Immature natural killer cell (primary cell): ENCODE results near the gene PCBP2. TPM values are rescaled to one million over a fixed set of nuclear protein-coding genes. Genes with fewer than 3 reads are reported as not detected.
"Not testable (repeated sequence)": the region's sequence is repeated elsewhere in the genome, so short reads cannot be mapped to it uniquely, and the experiment has no call there.

Experiments used
- DNase-seq, 3 donors: peaks; one replicate each; pipeline ENCODE4 v3.0.0; 2022; ENCODE audit warnings: mixed read lengths in 1 of 3
- H3K27ac Mint-ChIP-seq, 6 donors: one replicate each; pipeline ENCODE4 v1.8.0; 2020; ENCODE audit warnings: mixed read lengths in 6 of 6, mild to moderate bottlenecking in 5 of 6, inconsistent platforms in 4 of 6, moderate library complexity in 3 of 6
- H3K27me3 Mint-ChIP-seq, 3 donors: one replicate each; pipeline ENCODE4 v1.8.0; 2020 to 2021; ENCODE audit warnings: low read depth in 3 of 3, mild to moderate bottlenecking in 3 of 3, mixed read lengths in 3 of 3, moderate library complexity in 3 of 3, inconsistent platforms in 1 of 3
- H3K36me3 Mint-ChIP-seq, 3 donors: one replicate each; pipeline ENCODE4 v1.8.0; 2020; ENCODE audit warnings: mixed read lengths in 3 of 3, inconsistent platforms in 2 of 3, mild to moderate bottlenecking in 2 of 3
- H3K4me1 Mint-ChIP-seq, 2 donors: one replicate each; pipeline ENCODE4 v1.8.0; 2020; ENCODE audit warnings: inconsistent platforms in 2 of 2, mild to moderate bottlenecking in 2 of 2, mixed read lengths in 2 of 2, moderate library complexity in 1 of 2
- H3K4me3 Mint-ChIP-seq, 5 donors: one replicate each; pipeline ENCODE4 v1.8.0; 2020; ENCODE audit warnings: mild to moderate bottlenecking in 5 of 5, mixed read lengths in 5 of 5, inconsistent platforms in 3 of 5, moderate library complexity in 3 of 5
- H3K9me3 Mint-ChIP-seq, 6 donors: one replicate each; pipeline ENCODE4 v1.8.0; 2020; ENCODE audit warnings: mild to moderate bottlenecking in 6 of 6, mixed read lengths in 6 of 6, inconsistent platforms in 4 of 6, moderate library complexity in 3 of 6
- polyA plus RNA-seq, 3 donors: library from polyadenylated mRNA; unstranded; fragments of 300-500 nt; fragmentation: Illumina TruSeq; gene quantifications; one replicate each; pipeline ENCODE4 v1.2.3, GENCODE V29; 2021

Gene PCBP2
- polyA plus RNA-seq, 3 donors from 2014 or later, result 79.2 to 102 (median 92.2) TPM

- no peaks in the 10 kb centered on the region for H3K9me3 Mint-ChIP-seq
- peaks cover 0 to 2% (median 0%) of the 10 kb centered on the region in 3 donors for H3K27me3 Mint-ChIP-seq
- H3K36me3 Mint-ChIP-seq, result no peaks in the 10 kb centered on the region
- peaks cover 5 to 6% of the 10 kb centered on the region in 2 donors for H3K4me1 Mint-ChIP-seq
- no peak overlapping the region for H3K27ac Mint-ChIP-seq
- no peak overlapping the region for H3K4me3 Mint-ChIP-seq
- DNase-seq, result no peak
Measured at GRCh38 chr12:53424626-53425514, 27.0 kb upstream of the PCBP2 start.

DNA sequence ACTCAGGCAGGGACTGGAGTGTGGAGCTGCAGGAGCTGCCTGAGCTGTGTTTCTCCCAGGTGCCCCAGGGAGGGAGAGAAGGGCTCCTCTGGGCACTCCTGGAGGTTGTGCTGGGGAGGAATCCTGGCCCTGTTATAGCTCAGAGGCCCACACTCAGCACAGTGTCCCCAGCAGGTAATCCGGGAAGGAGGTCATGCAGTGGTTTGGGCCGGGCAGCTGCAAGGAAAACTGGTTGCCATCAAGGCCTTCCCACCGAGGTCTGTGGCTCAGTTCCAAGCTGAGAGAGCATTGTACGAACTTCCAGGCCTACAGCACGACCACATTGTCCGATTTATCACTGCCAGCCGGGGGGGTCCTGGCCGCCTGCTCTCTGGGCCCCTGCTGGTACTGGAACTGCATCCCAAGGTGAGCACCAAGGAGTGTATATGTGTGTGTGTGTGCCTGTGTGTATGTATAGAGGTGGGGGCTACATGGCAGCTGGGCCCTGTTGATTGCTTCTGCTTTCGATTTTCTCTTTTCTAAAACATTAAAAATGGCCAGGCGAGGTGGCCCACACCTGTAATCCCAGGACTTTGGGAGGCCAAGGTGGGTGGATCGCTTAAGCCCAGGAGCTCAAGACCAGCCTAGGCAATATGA lies 26.3 kb upstream of the PCBP2 start:
- Mint-ChIP-seq H3K4me3 (no peak overlapping the region), H3K9me3 (no peaks in the 10 kb centered on the region), H3K36me3 (no peaks in the 10 kb centered on the region), H3K4me1 (peaks cover 5 to 6% of the 10 kb centered on the region in 2 donors), H3K27ac (no peak overlapping the region), H3K27me3 (peaks cover 0 to 2% (median 0%) of the 10 kb centered on the region in 3 donors)
- no peak for DNase-seq

GRCh38 chr12:53427905-53428594 lies 23.9 kb upstream of the PCBP2 start:
- no peaks in the 10 kb centered on the region for H3K36me3 Mint-ChIP-seq
- no peak for DNase-seq
- H3K27me3 Mint-ChIP-seq, result peaks cover 0 to 2% (median 0%) of the 10 kb centered on the region in 3 donors
- no peaks in the 10 kb centered on the region for H3K9me3 Mint-ChIP-seq
- H3K27ac Mint-ChIP-seq, result peak overlapping the region in 1 of 6 donors; percentile 12
- no peak overlapping the region for H3K4me3 Mint-ChIP-seq
- no peaks in the 10 kb centered on the region for H3K4me1 Mint-ChIP-seq

DNA sequence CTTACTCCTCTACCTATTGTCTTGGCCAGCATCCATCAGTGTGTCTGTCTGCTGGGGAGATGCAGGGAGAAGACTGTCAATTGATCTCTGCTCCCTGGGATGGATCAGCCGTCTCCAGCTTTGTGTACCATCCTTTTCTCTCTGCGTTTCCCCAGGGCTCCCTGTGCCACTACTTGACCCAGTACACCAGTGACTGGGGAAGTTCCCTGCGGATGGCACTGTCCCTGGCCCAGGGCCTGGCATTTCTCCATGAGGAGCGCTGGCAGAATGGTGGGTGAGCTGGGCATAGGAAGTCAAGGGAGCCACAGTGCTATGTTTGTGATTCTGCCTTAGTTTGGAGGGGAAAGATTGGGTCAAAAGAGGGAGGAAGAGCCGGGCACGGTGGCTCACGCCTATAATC lies 23.2 kb upstream of the PCBP2 start:
- peaks cover 0 to 2% (median 0%) of the 10 kb centered on the region in 3 donors for H3K27me3 Mint-ChIP-seq
- H3K9me3 Mint-ChIP-seq, result no peaks in the 10 kb centered on the region
- H3K27ac Mint-ChIP-seq, result no peak overlapping the region

GRCh38 chr12:53430116-53430515 lies 21.8 kb upstream of the PCBP2 start:
- H3K4me1 Mint-ChIP-seq, result no peaks in the 10 kb centered on the region
- no peaks in the 10 kb centered on the region for H3K9me3 Mint-ChIP-seq
- H3K27ac Mint-ChIP-seq, result no peak overlapping the region
- peaks cover 0 to 2% (median 0%) of the 10 kb centered on the region in 3 donors for H3K27me3 Mint-ChIP-seq
- no peaks in the 10 kb centered on the region for H3K36me3 Mint-ChIP-seq
- no peak for DNase-seq
- no peak overlapping the region for H3K4me3 Mint-ChIP-seq

More for the DNA sequence above, 23.2 kb upstream of the PCBP2 start:
- DNase-seq, result no peak
- Mint-ChIP-seq H3K4me1 (no peaks in the 10 kb centered on the region), H3K36me3 (no peaks in the 10 kb centered on the region), H3K4me3 (no peak overlapping the region)

- no peak for DNase-seq
- Mint-ChIP-seq H3K27ac (no peak overlapping the region), H3K36me3 (no peaks in the 10 kb centered on the region), H3K4me3 (no peak overlapping the region), H3K9me3 (no peaks in the 10 kb centered on the region), H3K27me3 (peaks cover 0 to 3% (median 0%) of the 10 kb centered on the region in 3 donors), H3K4me1 (no peaks in the 10 kb centered on the region)
Measured at GRCh38 chr12:53431187-53431586, 20.7 kb upstream of the PCBP2 start.

- H3K27ac Mint-ChIP-seq, H3K36me3 Mint-ChIP-seq, H3K27me3 Mint-ChIP-seq, H3K4me3 Mint-ChIP-seq, DNase-seq, H3K9me3 Mint-ChIP-seq, H3K4me1 Mint-ChIP-seq: not testable (repeated sequence)
Measured at GRCh38 chr12:53435326-53435725, 16.6 kb upstream of the PCBP2 start.

- not testable (repeated sequence) for H3K36me3 Mint-ChIP-seq, H3K9me3 Mint-ChIP-seq, DNase-seq, H3K27me3 Mint-ChIP-seq
- Mint-ChIP-seq H3K27ac (peak overlapping the region in 1 of 6 donors; percentile 73), H3K4me3 (peak overlapping the region; percentile 5 to 71 (median 41)), H3K4me1 (peaks cover 33 to 37% of the 10 kb centered on the region in 2 donors)
Measured at GRCh38 chr12:53439582-53439981, 12.3 kb upstream of the PCBP2 start.

GRCh38 chr12:53441040-53441833 lies 10.7 kb upstream of the PCBP2 start, which contains the start of gene PRR13:
Gene PRR13, plus strand, starts transcription at chr12:53441734. Its CDS starts 981 bp downstream, at chr12:53442715.
- DNase-seq, result peak; percentile 95 to 98 (median 97)
- Mint-ChIP-seq H3K36me3 (peaks cover 3 to 14% (median 5%) of the 10 kb centered on the region in 3 donors), H3K27me3 (peaks cover 0 to 7% (median 0%) of the 10 kb centered on the region in 3 donors), H3K9me3 (no peaks in the 10 kb centered on the region), H3K27ac (peak within 1 kb of the TSS; percentile 89 to 97 (median 94)), H3K4me1 (peaks cover 43 to 54% of the 10 kb centered on the region in 2 donors), H3K4me3 (peak within 1 kb of the TSS; percentile 92 to 99 (median 96))

DNA sequence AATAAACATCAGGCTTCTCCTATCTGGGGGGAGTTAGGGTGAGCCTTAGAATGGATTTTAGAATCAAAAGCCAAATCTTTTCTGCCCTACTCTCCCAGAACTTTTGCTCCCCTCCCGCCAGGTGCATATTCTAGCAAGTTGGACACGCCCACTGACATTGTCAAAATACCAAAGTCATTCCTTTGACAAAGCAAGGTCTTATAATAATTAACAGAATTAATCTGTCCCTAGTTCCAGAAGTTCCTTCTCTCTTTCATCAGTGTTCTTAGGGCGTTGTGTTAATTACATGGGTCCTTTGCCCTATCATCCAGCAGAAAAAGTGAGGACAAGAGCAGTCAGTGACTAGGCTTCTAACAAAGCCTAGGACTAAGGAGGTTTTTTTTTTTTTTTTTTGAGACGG lies 7.9 kb upstream of the PCBP2 start:
- H3K36me3 Mint-ChIP-seq, result peaks cover 3 to 18% (median 5%) of the 10 kb centered on the region in 3 donors
- DNase-seq, result no peak
- H3K27me3 Mint-ChIP-seq, result peaks cover 0 to 7% (median 0%) of the 10 kb centered on the region in 3 donors
- H3K9me3 Mint-ChIP-seq, result no peaks in the 10 kb centered on the region
- H3K27ac Mint-ChIP-seq, result peak overlapping the region in 5 of 6 donors; percentile 38 to 62 (median 57)
- peaks cover 48 to 59% of the 10 kb centered on the region in 2 donors for H3K4me1 Mint-ChIP-seq
- H3K4me3 Mint-ChIP-seq, result peak overlapping the region; percentile 40 to 60 (median 58)

- Mint-ChIP-seq H3K4me1 (peaks cover 48 to 59% of the 10 kb centered on the region in 2 donors), H3K4me3 (peak overlapping the region in 1 of 5 donors; percentile 38), H3K27ac (peak overlapping the region in 3 of 6 donors; percentile 9 to 35 (median 13)), H3K36me3 (peaks cover 3 to 18% (median 5%) of the 10 kb centered on the region in 3 donors)
- not testable (repeated sequence) for DNase-seq, H3K9me3 Mint-ChIP-seq, H3K27me3 Mint-ChIP-seq
Measured at GRCh38 chr12:53444593-53445325, 7.1 kb upstream of the PCBP2 start.

GRCh38 chr12:53450936-53451335 lies 966 bp upstream of the PCBP2 start:
- no peak for DNase-seq
- Mint-ChIP-seq H3K36me3 (peaks cover 11 to 19% (median 15%) of the 10 kb centered on the region in 3 donors), H3K9me3 (no peaks in the 10 kb centered on the region), H3K27ac (no peak overlapping the region), H3K4me1 (peaks cover 35 to 50% of the 10 kb centered on the region in 2 donors), H3K4me3 (no peak overlapping the region), H3K27me3 (peaks cover 4 to 10% (median 7%) of the 10 kb centered on the region in 3 donors)
